Effector memory CD4-positive, alpha-beta T cell (primary cell): ENCODE data around the gene OR1A1.
"Not testable (repeated sequence)": the region's sequence is repeated elsewhere in the genome, so short reads cannot be mapped to it uniquely, and the experiment has no call there.

Experiments used
- DNase-seq, 3 donors: peaks; one replicate each; pipeline ENCODE4 v3.0.0-alpha.2; 2020
- H3K27ac ChIP-seq: 2 replicates; pipeline ENCODE4 v1.7.0; 2013; ENCODE audit warnings: mild to moderate bottlenecking, low read length, moderate library complexity; ENCODE audit not compliant: insufficient read depth, poor library complexity, severe bottlenecking
- H3K27me3 ChIP-seq: replicated peaks from 2 replicates; pipeline ENCODE4 v1.7.0; 2013; ENCODE audit warnings: mild to moderate bottlenecking, low read length; ENCODE audit not compliant: insufficient read depth, control insufficient read depth, poor library complexity, severe bottlenecking
- H3K36me3 ChIP-seq: 2 replicates; pipeline ENCODE4 v1.7.0; 2013; ENCODE audit warnings: mild to moderate bottlenecking, low read length, moderate library complexity; ENCODE audit not compliant: control insufficient read depth, insufficient read depth
- H3K4me1 ChIP-seq: 2 replicates; pipeline ENCODE4 v1.7.0; 2013; ENCODE audit warnings: low read length, mild to moderate bottlenecking; ENCODE audit not compliant: control insufficient read depth, insufficient read depth, poor library complexity, severe bottlenecking
- H3K4me3 ChIP-seq: 2 replicates; pipeline ENCODE4 v1.7.0; 2013; ENCODE audit warnings: low read length, low read depth, mild to moderate bottlenecking; ENCODE audit not compliant: insufficient read depth, poor library complexity, severe bottlenecking
- H3K9me3 ChIP-seq: 2 replicates; pipeline ENCODE4 v1.7.0; 2013; ENCODE audit warnings: mild to moderate bottlenecking, low read length, moderate library complexity; ENCODE audit not compliant: control insufficient read depth
- total RNA-seq, 3 donors: gene quantifications; one replicate each; lab custom pipeline; 2026; lab: John Stamatoyannopoulos, UW

Gene OR1A1, protein sequence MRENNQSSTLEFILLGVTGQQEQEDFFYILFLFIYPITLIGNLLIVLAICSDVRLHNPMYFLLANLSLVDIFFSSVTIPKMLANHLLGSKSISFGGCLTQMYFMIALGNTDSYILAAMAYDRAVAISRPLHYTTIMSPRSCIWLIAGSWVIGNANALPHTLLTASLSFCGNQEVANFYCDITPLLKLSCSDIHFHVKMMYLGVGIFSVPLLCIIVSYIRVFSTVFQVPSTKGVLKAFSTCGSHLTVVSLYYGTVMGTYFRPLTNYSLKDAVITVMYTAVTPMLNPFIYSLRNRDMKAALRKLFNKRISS
- 0 reads per million in 3 donors for total RNA-seq

DNA sequence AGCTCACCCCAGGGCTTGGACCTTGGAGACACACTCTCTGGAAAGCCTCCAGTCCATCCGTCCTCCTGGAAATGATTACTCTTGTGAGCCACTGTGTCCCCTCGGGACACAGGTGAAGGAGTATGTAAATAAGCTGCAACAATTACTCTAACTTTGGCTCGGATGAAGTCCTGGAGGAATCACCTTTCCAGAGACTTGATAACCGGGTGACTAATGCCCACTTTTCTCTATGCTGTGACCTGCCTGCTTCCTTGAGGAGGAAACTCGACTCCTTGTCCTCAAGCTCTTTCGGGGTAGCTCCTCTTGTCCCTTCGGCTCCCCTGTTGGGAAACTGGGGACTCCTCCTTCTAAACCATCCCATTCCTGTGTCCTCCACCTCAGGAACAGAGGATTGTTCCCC lies at the start of gene OR1A1:
Gene OR1A1 (plus strand): TSS at position 301 of the 400 bp plus-strand sequence. CDS start 7,954 bp downstream, outside the sequence.
- Histone ChIP-seq H3K27me3 (no peaks in the 10 kb centered on the region), H3K27ac (no peak within 1 kb of the TSS), H3K4me3 (no peak within 1 kb of the TSS), H3K36me3 (no peaks in the 10 kb centered on the region), H3K9me3 (no peaks in the 10 kb centered on the region), H3K4me1 (no peaks in the 10 kb centered on the region)
- no peak for DNase-seq

DNA sequence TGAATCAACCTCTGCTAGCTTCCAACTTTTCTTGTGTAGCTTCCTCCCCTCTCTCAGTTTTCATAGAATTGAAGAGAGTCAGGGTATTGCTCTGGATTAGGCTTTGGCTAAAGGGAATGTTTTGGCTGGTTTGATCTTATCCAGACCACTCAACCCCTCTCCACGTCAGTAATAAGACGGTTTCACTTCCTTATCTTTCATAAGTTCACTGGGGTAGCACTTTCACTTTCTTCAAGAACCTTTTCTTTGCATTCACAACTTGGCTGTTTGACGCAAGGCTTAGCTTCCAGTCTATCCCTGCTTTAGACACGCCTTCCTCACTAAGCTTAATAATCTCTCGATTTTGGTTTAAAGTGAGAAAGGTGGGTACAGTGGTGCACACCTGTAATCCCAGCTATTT lies 39.9 kb upstream of the OR1A1 start:
- no peaks in the 10 kb centered on the region for H3K9me3 ChIP-seq
- no peak overlapping the region for H3K4me3 ChIP-seq
- H3K4me1 ChIP-seq = no peaks in the 10 kb centered on the region
- no peak for DNase-seq
- no peaks in the 10 kb centered on the region for H3K27me3 ChIP-seq
- no peaks in the 10 kb centered on the region for H3K36me3 ChIP-seq
- H3K27ac ChIP-seq = no peak overlapping the region

DNA sequence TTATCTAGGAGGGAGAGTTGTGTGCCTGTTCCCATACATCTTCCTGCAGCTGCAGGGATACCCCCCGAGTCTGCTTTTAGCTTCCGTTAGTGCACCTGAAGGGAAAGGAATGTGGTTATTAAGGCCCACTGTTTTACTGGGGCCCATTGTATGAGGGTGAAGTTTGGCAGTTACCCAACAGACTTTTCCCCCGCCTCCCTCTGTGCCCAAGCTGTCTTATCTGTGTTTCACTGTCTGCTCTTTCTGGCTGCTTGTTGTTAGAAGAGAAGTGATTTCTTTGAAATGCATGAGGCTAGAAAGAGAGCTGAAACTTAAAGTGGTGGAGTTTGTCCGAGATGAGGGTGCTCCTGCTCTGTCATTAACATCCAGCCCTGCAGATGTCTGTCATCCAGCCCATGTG lies 17.5 kb upstream of the OR1A1 start:
- no peaks in the 10 kb centered on the region for H3K4me1 ChIP-seq
- no peaks in the 10 kb centered on the region for H3K36me3 ChIP-seq
- no peak overlapping the region for H3K4me3 ChIP-seq
- no peaks in the 10 kb centered on the region for H3K9me3 ChIP-seq
- peaks cover 4% of the 10 kb centered on the region for H3K27me3 ChIP-seq
- H3K27ac ChIP-seq = no peak overlapping the region
- DNase-seq = no peak

DNA sequence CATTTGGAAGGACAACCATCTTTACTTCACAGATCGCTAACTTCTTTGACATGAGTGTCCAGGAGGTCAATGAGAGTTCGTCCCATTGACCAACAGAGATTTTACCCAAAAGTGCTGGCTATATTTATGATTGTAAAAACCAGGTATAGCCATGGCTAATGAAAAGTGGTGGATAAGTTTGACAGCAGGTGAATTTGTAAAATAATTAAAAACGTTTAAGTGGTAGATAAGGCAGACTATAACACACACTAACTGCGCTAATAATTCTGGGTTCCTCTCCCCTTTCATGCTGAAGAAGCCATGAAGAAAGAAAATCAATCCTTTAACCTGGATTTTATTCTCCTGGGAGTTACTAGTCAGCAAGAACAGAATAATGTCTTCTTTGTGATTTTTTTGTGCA lies 10.2 kb upstream of the OR1A1 start, which contains the start of gene OR1A2:
Gene OR1A2 (plus strand): TSS at position 301 of the 400 bp plus-strand sequence. CDS start 0 bp downstream, at position 301.
- H3K4me1 ChIP-seq = no peaks in the 10 kb centered on the region
- H3K27me3 ChIP-seq = peaks cover 9% of the 10 kb centered on the region
- no peak for DNase-seq
- no peak within 1 kb of the TSS for H3K4me3 ChIP-seq
- no peak within 1 kb of the TSS for H3K27ac ChIP-seq
- no peaks in the 10 kb centered on the region for H3K36me3 ChIP-seq
- H3K9me3 ChIP-seq = no peaks in the 10 kb centered on the region

DNA sequence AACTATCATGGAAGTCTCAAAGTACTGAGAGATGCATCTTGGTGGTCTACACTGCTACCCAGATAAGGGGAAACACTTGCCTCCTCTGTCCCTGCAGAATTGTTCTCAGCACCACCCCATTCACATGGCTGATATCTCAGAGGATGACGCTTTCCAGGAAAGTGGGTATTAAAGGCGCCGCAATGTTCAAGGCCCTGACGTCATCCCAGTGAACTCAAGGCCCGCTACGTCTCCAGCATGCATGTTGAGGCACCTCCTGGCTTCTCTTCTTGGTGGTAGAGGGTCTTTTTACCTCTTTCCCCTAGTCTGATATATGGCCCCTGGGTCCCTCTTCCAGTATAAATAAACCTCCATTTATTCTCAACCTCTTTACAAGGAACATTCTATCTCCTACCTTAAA lies 1.0 kb downstream of the OR1A1 start:
- Histone ChIP-seq H3K9me3 (no peaks in the 10 kb centered on the region), H3K4me3 (no peak overlapping the region), H3K27me3 (no peaks in the 10 kb centered on the region)

DNA sequence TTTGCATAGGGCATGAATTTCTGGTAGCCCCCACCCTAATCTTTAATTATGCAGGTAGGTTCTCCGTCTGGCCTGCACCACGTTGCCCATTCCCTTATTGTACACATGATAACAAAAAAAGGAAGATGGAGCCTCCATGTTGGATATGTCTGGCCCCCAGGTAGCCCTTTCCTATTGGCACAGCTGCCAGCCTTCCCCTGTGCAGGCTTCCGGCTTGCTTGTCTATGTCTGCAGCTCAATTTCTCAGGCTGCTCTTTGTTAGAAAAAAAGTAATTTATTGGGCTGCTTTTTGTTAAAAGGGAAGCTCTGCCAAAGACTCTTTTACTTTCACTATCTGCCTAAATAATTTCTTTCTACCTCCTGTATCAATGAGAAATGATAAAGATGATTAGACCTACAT lies 5.5 kb downstream of the OR1A1 start:
- H3K27me3 ChIP-seq = no peaks in the 10 kb centered on the region
- no peak overlapping the region for H3K4me3 ChIP-seq
- no peak for DNase-seq
- H3K27ac ChIP-seq = no peak overlapping the region
- H3K9me3 ChIP-seq = no peaks in the 10 kb centered on the region
- no peaks in the 10 kb centered on the region for H3K36me3 ChIP-seq
- H3K4me1 ChIP-seq = no peaks in the 10 kb centered on the region

More for the DNA sequence above, 1.0 kb downstream of the OR1A1 start:
- Histone ChIP-seq H3K27ac (no peak overlapping the region), H3K4me1 (no peaks in the 10 kb centered on the region), H3K36me3 (no peaks in the 10 kb centered on the region)
- DNase-seq = no peak

DNA sequence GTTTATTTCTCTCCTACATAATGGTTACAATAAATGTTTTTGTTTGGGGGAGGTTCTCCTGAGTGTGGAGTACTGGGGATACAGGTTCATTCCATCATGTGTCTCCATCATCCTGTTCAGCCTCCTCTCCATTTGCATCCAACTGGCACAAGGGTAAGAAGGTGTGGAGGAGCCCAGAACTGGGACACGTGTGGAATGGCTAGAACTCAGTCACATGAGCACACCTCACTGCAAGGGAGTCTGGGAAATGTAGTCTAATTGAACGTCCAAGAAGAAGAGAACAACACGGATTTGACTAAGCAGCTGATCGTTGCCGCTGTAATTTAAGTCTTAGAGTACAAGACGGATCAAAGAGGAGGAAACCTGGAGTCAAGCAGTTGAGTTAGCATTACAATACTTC lies 6.1 kb downstream of the OR1A1 start:
- no peak overlapping the region for H3K4me3 ChIP-seq
- no peak for DNase-seq
- H3K4me1 ChIP-seq = no peaks in the 10 kb centered on the region
- H3K9me3 ChIP-seq = no peaks in the 10 kb centered on the region
- H3K27ac ChIP-seq = no peak overlapping the region
- H3K27me3 ChIP-seq = no peaks in the 10 kb centered on the region
- no peaks in the 10 kb centered on the region for H3K36me3 ChIP-seq

DNA sequence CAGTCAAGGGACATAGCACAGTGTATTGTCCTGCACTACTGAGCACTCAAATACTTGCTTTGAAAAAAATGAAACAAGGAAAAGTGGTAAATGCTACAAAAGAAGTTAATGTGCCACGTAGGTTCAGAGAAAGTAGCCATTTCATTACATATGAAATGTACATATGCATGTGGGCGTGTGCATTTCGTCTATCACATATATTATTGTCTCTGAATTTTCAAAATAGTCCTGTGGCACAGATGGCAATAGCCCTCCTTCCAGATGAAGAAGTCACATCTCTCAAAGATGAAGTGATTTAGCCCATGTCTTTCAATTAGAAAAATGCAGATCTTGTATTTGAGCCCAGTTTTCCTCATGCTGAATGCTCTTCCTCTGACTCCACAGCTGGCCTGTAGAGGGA lies 12.5 kb downstream of the OR1A1 start:
- H3K36me3 ChIP-seq = not testable (repeated sequence)

DNA sequence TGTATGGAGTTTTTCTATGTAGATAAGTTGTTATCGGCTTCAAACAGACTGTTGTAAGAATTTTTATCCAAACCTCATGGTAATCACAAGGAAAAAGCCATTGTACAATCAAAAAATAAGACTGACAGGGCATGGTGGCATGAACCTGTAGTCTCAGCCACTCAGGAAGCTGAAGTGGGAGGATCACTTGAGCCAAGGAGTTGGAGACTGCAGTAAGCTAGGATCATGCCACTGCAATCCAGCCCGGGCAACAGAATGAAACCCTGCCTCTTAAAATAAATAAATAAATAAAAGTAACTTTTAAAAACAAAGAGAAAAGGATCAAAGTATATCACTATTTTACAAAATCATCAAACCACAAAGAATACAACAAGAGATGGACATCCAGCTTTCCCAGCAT lies 14.4 kb downstream of the OR1A1 start:
- no peak for DNase-seq
- Histone ChIP-seq H3K4me1 (no peaks in the 10 kb centered on the region), H3K4me3 (no peak overlapping the region), H3K27me3 (no peaks in the 10 kb centered on the region), H3K36me3 (no peaks in the 10 kb centered on the region), H3K9me3 (no peaks in the 10 kb centered on the region), H3K27ac (no peak overlapping the region)

More for the DNA sequence above, 12.5 kb downstream of the OR1A1 start:
- H3K27ac ChIP-seq, H3K27me3 ChIP-seq, DNase-seq, H3K4me1 ChIP-seq, H3K4me3 ChIP-seq, H3K9me3 ChIP-seq: not testable (repeated sequence)

DNA sequence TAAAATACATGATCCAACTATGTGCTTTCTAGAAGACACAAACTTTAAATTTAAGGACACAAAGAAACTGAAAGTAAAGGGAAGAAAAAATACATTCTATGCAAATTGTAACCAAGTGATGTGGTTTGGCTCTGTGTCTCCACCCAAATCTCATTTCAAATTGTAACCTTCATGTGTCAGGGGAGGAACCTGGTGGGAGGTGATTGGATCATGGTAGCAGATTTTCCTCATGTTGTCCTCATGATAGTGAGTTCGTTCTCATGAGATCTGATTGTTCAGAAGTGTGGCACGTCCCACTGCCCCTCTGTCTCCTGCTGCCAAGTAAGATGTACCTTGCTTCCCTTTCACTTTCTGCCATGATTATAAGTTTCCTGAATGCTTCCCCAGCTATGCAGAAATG lies 15.0 kb downstream of the OR1A1 start:
- no peaks in the 10 kb centered on the region for H3K9me3 ChIP-seq
- H3K27me3 ChIP-seq = no peaks in the 10 kb centered on the region
- H3K27ac ChIP-seq = no peak overlapping the region
- H3K36me3 ChIP-seq = no peaks in the 10 kb centered on the region
- no peak overlapping the region for H3K4me3 ChIP-seq
- no peak for DNase-seq
- no peaks in the 10 kb centered on the region for H3K4me1 ChIP-seq
